Stomach (tissue), 4 donors: ENCODE measurements around the gene KANSL1.

ENCODE experiments used
- CTCF ChIP-seq, 7 experiments: fragments of 450-650 bp in 4 of 7; fragments of 200-600 bp in 3 of 7; sonication (generic) in 3 of 7; IDR thresholded peaks; one replicate each; pipeline ENCODE4 v1.5.1; 2016 to 2019; ENCODE audit warnings: antibody characterized with exemption in 7 of 7, control low read depth in 2 of 7, mild to moderate bottlenecking in 1 of 7
- EP300 ChIP-seq: sonication (generic); formaldehyde crosslinking; IDR thresholded peaks from one replicate; pipeline ENCODE4 v1.6.1; 2017; ENCODE audit warnings: antibody characterized with exemption
- POLR2A ChIP-seq, 4 donors: fragments of 450-650 bp; IDR thresholded peaks; one replicate each; pipeline ENCODE4 v1.6.1; 2016; ENCODE audit warnings: antibody characterized with exemption in 4 of 4, control low read depth in 2 of 4, mild to moderate bottlenecking in 1 of 4, moderate library complexity in 1 of 4
- POLR2AphosphoS5 ChIP-seq, 3 donors: sonication (generic); formaldehyde crosslinking; IDR thresholded peaks; one replicate each; pipeline ENCODE4 v1.6.1; 2016; ENCODE audit warnings: antibody characterized with exemption in 3 of 3

- no peak for TF ChIP-seq CTCF (IDR thresholded peaks at IDR 0.05)
- no peak for TF ChIP-seq POLR2A (IDR thresholded peaks at IDR 0.05)
- no peak for TF ChIP-seq POLR2AphosphoS5 (IDR thresholded peaks at IDR 0.05)
- TF ChIP-seq EP300, result no peak
Observed at GRCh38 chr17:46126840-46127239, 66.4 kb downstream of the KANSL1 start.
